ENCODE measurements around the gene MAN2B1. TPM values are rescaled to one million over a fixed set of nuclear protein-coding genes. Genes with fewer than 3 reads are reported as not detected.
"Not testable (repeated sequence)": the region's sequence is repeated elsewhere in the genome, so short reads cannot be mapped to it uniquely, and the experiment has no call there.

MAN2B1 gene
- total and polyA plus RNA-seq, 12 donors, result 19.5 to 194 (median 113) TPM

DNA sequence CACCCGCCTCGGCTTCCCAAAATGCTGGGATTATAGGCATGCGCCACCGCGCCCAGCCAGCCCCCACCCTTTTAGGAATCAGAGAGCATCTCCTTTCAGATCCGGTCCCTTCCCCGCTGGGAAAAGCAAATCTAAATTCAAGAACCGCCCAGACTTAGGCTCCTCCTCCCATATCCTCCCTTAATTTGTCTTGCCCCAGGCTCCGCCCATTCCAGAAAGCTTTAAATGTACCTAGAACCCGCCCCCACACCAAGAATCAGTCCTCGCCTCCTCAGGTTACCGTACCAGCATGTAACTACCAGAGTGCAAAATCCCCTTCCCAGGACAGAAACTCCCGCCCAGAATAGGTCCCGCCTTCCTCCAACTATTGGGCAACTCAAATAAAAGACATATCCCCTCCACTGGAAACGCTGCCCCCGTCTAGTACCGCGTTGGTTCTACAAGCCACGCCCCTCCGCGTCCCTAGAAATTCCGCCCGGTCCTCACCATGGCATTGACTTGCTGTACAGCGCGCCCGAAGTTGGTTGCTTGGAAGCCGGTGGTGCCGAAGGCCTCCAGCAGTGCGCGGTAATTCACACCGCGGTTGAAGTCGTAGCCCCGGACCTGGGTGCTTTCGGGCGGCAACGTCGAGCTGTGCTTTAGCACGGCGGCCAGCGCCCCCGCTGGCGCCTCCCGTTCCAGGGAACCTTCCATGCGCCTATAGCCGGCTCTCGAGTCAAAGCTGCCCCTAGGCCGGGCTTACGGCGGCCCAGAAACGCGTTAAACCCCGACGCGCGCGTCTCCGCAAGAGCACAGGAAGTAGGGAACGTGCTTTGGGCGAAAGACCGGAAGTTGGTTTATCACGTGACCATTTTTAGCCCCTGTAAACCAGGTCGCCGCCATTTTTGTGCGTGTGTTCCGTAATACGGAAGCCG, 14.8 kb upstream of the MAN2B1 start, which contains the start of gene DHPS:
Gene DHPS (minus strand): TSS at position 807 of the 914 bp plus-strand sequence. CDS start 114 bp downstream, at position 693.
- Histone ChIP-seq H3K27ac (peak within 1 kb of the TSS; percentile 92 to 100 (median 98)), H3K36me3 (replicated peaks in 1 of 2) (peaks cover 0 to 35% of the 10 kb centered on the region in 2 donors), H3K4me3 (peak within 1 kb of the TSS; percentile 75 to 98 (median 90)), H3K4me1 (replicated peaks in 1 of 2) (no peaks in the 10 kb centered on the region), H3K9me3 (replicated peaks in 1 of 3) (no peaks in the 10 kb centered on the region), H3K27me3 (no peaks in the 10 kb centered on the region)
- 0 to 1% (median 0%) methylated on average over 37 to 68 of the region's 68 CpGs for WGBS, 4 donors
- intact Hi-C loops (cut with DNase I), result no loop called here
- TF ChIP-seq POLR2A (IDR thresholded peaks at IDR 0.05), result peak; percentile 40 to 49
- TF ChIP-seq, protein P1, sequence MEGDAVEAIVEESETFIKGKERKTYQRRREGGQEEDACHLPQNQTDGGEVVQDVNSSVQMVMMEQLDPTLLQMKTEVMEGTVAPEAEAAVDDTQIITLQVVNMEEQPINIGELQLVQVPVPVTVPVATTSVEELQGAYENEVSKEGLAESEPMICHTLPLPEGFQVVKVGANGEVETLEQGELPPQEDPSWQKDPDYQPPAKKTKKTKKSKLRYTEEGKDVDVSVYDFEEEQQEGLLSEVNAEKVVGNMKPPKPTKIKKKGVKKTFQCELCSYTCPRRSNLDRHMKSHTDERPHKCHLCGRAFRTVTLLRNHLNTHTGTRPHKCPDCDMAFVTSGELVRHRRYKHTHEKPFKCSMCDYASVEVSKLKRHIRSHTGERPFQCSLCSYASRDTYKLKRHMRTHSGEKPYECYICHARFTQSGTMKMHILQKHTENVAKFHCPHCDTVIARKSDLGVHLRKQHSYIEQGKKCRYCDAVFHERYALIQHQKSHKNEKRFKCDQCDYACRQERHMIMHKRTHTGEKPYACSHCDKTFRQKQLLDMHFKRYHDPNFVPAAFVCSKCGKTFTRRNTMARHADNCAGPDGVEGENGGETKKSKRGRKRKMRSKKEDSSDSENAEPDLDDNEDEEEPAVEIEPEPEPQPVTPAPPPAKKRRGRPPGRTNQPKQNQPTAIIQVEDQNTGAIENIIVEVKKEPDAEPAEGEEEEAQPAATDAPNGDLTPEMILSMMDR (IDR thresholded peaks at IDR 0.05), result peak in 1 of 6 experiments; percentile 3
- peak; percentile 92 to 98 (median 96) for DNase-seq

DNA sequence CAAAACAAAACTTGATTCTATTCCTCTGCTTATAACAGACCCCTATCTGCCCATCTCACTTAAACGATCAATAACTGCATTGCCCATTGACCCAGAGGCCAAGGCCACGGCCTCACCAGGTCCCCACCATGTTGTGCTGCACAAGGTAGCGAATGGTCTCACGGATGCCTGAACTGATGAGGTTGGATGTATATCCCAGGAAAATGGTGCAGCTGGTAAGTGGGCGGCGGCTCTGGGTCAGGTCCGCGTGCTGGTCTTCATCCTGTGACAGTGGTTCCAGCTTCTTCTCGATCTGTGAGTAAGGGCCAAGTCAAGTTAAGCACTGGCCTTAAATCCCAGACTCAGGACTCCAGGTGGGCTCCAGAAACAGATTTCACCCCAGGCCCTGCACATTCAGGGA, 13.5 kb upstream of the MAN2B1 start:
- TF ChIP-seq, protein P1 (IDR thresholded peaks at IDR 0.05), result no peak
- TF ChIP-seq POLR2A (IDR thresholded peaks at IDR 0.05), result no peak
- intact Hi-C loops (cut with DNase I), result no loop called here
- WGBS, 4 donors, result 93 to 96% (median 94%) methylated on average over 3 to 9 of the region's 9 CpGs
- no peaks in the 10 kb centered on the region for H3K27me3 ChIP-seq
- no peak overlapping the region for H3K4me3 ChIP-seq
- no peak overlapping the region for H3K27ac ChIP-seq
- no peak for DNase-seq
- H3K36me3 ChIP-seq (replicated peaks in 1 of 2), result peaks cover 0 to 48% of the 10 kb centered on the region in 2 donors
- no peaks in the 10 kb centered on the region for H3K4me1 ChIP-seq (replicated peaks in 1 of 2)
- H3K9me3 ChIP-seq (replicated peaks in 1 of 3), result no peaks in the 10 kb centered on the region

DNA sequence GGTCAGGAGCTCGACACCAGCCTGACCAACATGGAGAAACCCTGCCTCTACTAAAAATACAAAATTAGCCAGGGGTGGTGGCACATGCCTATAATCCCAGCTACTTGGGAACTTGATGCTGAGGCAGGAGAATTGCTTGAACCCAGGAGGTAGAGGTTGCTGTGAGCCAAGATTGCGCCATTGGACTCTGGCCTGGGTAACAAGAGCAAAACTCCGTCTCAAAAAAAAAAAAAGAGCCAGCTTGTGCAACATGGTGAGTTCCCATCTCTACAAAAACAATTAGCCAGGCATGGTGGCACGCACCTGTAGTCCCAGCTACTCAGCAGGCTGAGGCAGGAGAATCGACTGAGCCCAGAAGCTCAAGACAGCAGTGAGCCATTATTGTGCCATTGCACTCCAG, 11.5 kb upstream of the MAN2B1 start:
- not testable (repeated sequence) for H3K27ac ChIP-seq; H3K9me3 ChIP-seq (replicated peaks in 1 of 3); DNase-seq; H3K4me3 ChIP-seq; H3K27me3 ChIP-seq; H3K4me1 ChIP-seq (replicated peaks in 1 of 2)
- H3K36me3 ChIP-seq (replicated peaks in 1 of 2), result peaks cover 0 to 65% of the 10 kb centered on the region in 2 donors
- intact Hi-C loops (cut with DNase I), result loop anchor here in 1 of 2 donors (10.0 kb wide), 1 partner anchor 113 kb away; no protein-coding TSS in a partner anchor
- WGBS, 4 donors, result 80 to 92% (median 89%) methylated on average over 4 to 5 of the region's 5 CpGs

DNA sequence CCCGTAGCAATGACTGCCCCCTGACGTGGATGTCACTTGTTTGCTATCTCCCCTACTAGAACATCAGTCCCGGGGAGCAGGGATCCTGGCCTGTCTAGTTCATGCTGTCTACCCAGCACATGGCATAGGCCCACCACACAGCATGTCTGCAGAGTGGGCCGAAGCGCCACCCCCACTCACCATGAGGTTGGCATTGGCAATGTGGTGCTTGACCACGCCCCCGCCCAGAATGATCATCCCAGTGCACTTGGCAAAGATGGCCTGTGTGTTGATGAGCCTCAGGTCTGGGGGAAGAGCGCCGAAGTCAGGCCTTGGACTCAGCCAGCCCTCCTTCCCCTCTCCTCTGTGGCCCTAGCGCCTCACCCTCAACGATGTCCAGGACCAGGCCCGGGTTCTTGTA, 10.4 kb upstream of the MAN2B1 start:
- no peaks in the 10 kb centered on the region for H3K4me1 ChIP-seq (replicated peaks in 1 of 2)
- intact Hi-C loops (cut with DNase I), result loop anchor here in 1 of 2 donors (10.0 kb wide), 1 partner anchor 112 kb away; no protein-coding TSS in a partner anchor
- no peak overlapping the region for H3K4me3 ChIP-seq
- H3K27me3 ChIP-seq, result no peaks in the 10 kb centered on the region
- H3K27ac ChIP-seq, result no peak overlapping the region
- H3K36me3 ChIP-seq (replicated peaks in 1 of 2), result peaks cover 0 to 72% of the 10 kb centered on the region in 2 donors
- WGBS, 4 donors, result 81 to 95% (median 91%) methylated on average over 5 to 12 of the region's 12 CpGs
- DNase-seq, result no peak
- H3K9me3 ChIP-seq (replicated peaks in 1 of 3), result no peaks in the 10 kb centered on the region
- TF ChIP-seq POLR2A (IDR thresholded peaks at IDR 0.05), result no peak
- TF ChIP-seq, protein P1 (IDR thresholded peaks at IDR 0.05), result no peak
